Measurements from ENCODE around the gene IFNA1. TPM values are rescaled to one million over a fixed set of nuclear protein-coding genes. Genes with fewer than 3 reads are reported as not detected.

Gene IFNA1
- total and polyA plus RNA-seq, 8 donors: not detected

DNA sequence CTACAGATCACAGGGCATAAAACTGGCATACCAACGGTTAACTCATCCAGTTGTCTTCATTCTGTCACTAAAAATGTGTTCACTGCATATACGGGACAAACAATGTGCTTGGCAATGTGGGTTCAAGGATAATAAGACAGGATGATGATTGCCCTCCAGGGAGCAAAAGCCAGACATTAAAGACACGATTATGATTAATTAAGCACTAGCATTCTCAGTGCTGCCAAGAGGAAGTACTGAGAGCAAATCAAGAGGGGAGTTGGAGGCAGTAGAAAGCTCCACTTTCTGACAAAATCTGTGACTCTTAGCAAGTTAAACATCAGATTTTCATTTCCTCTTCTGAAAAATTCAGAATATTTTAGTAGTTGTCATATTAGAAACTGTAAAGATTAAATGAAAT lies 40.3 kb upstream of the IFNA1 start:
- Histone ChIP-seq H3K4me1 (peaks cover 8 to 14% of the 10 kb centered on the region in 2 donors), H3K36me3 (no peaks in the 10 kb centered on the region), H3K27me3 (peaks cover 44 to 80% of the 10 kb centered on the region in 2 donors), H3K27ac (no peak overlapping the region), H3K4me3 (no peak overlapping the region), H3K9me3 (no peaks in the 10 kb centered on the region)
- no peak for TF ChIP-seq CTCF (IDR thresholded peaks at IDR 0.05)
- DNase-seq: no peak
- intact Hi-C loops (cut with DNase I): loop anchor here in 1 of 2 donors (10.0 kb wide), 1 partner anchor 85 kb away; no protein-coding TSS in a partner anchor
- ATAC-seq: no peak

GRCh38 chr9:21402386-21403251 lies 37.6 kb upstream of the IFNA1 start:
- intact Hi-C loops (cut with DNase I): no loop called here
- H3K27me3 ChIP-seq: peaks cover 25 to 54% of the 10 kb centered on the region in 2 donors
- ATAC-seq (peak; percentile 36), DNase-seq (peak in 1 of 4 donors; percentile 72)
- no peaks in the 10 kb centered on the region for H3K36me3 ChIP-seq
- TF ChIP-seq CTCF (IDR thresholded peaks at IDR 0.05): no peak
- H3K9me3 ChIP-seq: no peaks in the 10 kb centered on the region
- peaks cover 7 to 8% of the 10 kb centered on the region in 2 donors for H3K4me1 ChIP-seq
- no peak overlapping the region for H3K27ac ChIP-seq
- no peak overlapping the region for H3K4me3 ChIP-seq

GRCh38 chr9:21404146-21404545 lies 36.1 kb upstream of the IFNA1 start:
- no peak overlapping the region for H3K4me3 ChIP-seq
- no peaks in the 10 kb centered on the region for H3K9me3 ChIP-seq
- no peak for ATAC-seq
- no peak for DNase-seq
- intact Hi-C loops (cut with DNase I): no loop called here
- no peaks in the 10 kb centered on the region for H3K36me3 ChIP-seq
- TF ChIP-seq CTCF (IDR thresholded peaks at IDR 0.05): no peak
- peaks cover 24 to 50% of the 10 kb centered on the region in 2 donors for H3K27me3 ChIP-seq
- H3K27ac ChIP-seq: no peak overlapping the region
- peaks cover 7 to 8% of the 10 kb centered on the region in 2 donors for H3K4me1 ChIP-seq

GRCh38 chr9:21408817-21409216 lies 31.4 kb upstream of the IFNA1 start, which contains the start of gene IFNA8:
Gene IFNA8, plus strand, starts transcription at chr9:21409117. Its CDS starts 60 bp downstream, at chr9:21409177.
- ATAC-seq: no peak
- intact Hi-C loops (cut with DNase I): no loop called here

More at GRCh38 chr9:21408817-21409216, 31.4 kb upstream of the IFNA1 start, which contains the start of gene IFNA8:
- H3K9me3 ChIP-seq: no peaks in the 10 kb centered on the region
- no peak within 1 kb of the TSS for H3K27ac ChIP-seq
- no peak for DNase-seq
- H3K4me1 ChIP-seq: no peaks in the 10 kb centered on the region
- no peak within 1 kb of the TSS for H3K4me3 ChIP-seq
- no peaks in the 10 kb centered on the region for H3K36me3 ChIP-seq
- TF ChIP-seq CTCF (IDR thresholded peaks at IDR 0.05): no peak
- peaks cover 0 to 5% of the 10 kb centered on the region in 2 donors for H3K27me3 ChIP-seq
